ENCODE data around the gene ADAM10.

DNA sequence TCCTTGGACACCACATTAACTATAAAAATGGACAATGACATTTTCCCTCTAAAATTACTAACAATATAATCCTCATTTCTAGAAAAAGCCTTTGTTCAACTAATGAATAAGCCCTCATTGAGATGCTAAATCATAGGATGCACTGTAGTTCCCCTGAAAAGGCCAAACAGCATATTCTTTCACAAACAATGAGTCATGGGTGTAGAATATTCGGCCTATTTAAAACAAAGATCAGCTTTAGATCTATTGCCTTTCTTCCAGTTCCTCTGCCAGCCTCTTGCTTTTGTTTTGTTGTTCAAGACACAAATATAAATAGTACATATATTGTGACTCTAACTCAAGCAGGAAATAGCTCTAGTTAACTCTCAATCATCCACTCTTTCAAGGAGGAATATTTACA lies 82.5 kb downstream of the ADAM10 start:
- TF ChIP-seq, protein P1, sequence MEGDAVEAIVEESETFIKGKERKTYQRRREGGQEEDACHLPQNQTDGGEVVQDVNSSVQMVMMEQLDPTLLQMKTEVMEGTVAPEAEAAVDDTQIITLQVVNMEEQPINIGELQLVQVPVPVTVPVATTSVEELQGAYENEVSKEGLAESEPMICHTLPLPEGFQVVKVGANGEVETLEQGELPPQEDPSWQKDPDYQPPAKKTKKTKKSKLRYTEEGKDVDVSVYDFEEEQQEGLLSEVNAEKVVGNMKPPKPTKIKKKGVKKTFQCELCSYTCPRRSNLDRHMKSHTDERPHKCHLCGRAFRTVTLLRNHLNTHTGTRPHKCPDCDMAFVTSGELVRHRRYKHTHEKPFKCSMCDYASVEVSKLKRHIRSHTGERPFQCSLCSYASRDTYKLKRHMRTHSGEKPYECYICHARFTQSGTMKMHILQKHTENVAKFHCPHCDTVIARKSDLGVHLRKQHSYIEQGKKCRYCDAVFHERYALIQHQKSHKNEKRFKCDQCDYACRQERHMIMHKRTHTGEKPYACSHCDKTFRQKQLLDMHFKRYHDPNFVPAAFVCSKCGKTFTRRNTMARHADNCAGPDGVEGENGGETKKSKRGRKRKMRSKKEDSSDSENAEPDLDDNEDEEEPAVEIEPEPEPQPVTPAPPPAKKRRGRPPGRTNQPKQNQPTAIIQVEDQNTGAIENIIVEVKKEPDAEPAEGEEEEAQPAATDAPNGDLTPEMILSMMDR (IDR thresholded peaks at IDR 0.05): no peak
- TF ChIP-seq POLR2A (IDR thresholded peaks at IDR 0.05): no peak
